Measurements from ENCODE around the gene PISD.

PISD gene

GRCh38 chr22:31625661-31626426 is 36.2 kb downstream of the PISD start:
- DNase-seq (ENCODE audit: low read depth in 2 of 2): no peak

GRCh38 chr22:31625257-31625640 is 36.8 kb downstream of the PISD start:
- no peak for DNase-seq (ENCODE audit: low read depth in 2 of 2)

- DNase-seq (ENCODE audit: low read depth in 2 of 2): no peak
Measured at GRCh38 chr22:31623592-31624304, 38.3 kb downstream of the PISD start.

DNA sequence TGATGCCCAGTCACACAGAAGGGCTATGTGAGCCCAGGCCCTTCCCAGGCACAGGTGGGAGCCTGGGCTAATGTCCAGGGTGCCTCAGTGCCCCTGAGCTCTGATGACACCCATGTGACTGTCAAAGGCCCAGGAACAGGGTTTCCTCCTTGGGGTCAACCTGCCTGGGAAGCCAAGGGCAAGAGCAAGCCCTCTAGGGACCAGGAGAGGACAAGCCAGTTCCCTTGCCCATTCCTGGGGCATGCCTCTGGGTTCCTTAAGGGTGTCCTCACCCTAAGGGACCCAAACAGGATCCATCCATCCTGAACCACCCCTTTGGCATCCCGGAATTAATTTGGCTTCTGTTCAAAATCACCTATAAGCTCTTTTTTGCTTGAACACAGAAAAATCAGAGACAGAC is 39.0 kb downstream of the PISD start:
- no peak for DNase-seq (ENCODE audit: low read depth in 2 of 2)

DNA sequence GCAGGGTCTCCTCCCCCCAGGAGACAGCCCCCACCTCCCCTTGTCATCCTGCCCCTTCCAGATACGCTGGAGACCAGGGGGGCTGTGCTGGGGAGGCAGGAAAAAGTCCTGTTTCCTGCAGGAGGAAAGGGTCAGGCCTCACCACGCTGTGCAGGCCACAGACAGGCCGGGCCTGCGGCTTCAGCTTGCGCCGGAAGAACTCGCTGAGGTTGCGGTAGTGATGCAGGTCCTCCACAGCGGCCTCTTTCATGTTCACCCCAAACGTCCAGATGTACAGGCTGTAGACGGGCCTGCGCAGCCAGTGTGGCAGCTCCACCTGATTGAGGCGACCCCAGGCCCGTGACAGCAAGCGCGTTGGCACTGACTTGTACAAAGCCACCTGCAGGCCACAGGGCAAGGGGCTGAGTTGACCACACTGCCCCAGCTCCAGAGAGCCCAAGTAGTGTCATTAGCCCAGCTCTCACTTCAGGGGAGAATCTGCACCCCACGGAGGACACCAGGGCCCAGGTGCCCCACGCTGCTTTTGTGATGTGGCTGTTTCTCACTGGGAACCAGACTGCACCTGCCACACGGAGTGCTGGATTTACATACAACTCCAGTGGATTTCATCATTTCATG is 40.4 kb downstream of the PISD start:
- DNase-seq (ENCODE audit: low read depth in 2 of 2): no peak

GRCh38 chr22:31620756-31621480 is 41.1 kb downstream of the PISD start:
- no peak for DNase-seq (ENCODE audit: low read depth in 2 of 2)

DNA sequence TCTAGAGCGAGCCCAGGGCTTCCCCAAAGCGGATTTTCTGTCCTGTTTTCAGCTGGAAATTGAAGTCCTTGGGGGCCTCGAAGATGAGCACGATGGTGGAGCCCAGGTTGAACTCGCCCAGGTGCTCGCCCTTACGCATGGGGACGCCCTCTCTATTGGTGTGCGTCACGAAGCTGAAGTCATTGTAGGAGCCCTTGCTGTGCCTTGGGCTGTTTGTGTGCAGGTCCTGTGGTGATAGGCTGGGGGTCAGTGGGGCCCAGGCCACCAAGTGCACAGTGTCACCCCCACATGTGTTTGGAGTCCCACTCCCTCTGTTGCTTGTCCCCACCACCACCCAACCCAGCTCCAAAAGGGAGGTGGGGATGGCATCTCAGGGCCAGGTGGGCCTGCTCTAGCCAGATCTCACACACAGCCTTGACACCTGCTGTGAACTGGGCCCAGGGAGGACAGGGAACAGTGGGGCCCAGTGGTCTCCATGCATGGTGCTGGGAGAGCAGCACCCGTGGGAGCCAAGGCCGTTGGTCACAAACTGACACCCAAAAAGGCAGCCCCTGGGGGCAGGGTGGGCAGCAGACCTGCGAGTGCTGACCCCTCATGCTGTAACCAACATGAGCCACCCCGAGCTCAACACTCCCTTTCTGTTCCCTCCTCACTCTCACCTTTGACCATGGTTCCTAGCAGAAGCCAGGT is 42.3 kb downstream of the PISD start:
- DNase-seq (ENCODE audit: low read depth in 2 of 2): no peak

- no peak for DNase-seq (ENCODE audit: low read depth in 2 of 2)
Measured at GRCh38 chr22:31618471-31619176, 43.4 kb downstream of the PISD start.

DNA sequence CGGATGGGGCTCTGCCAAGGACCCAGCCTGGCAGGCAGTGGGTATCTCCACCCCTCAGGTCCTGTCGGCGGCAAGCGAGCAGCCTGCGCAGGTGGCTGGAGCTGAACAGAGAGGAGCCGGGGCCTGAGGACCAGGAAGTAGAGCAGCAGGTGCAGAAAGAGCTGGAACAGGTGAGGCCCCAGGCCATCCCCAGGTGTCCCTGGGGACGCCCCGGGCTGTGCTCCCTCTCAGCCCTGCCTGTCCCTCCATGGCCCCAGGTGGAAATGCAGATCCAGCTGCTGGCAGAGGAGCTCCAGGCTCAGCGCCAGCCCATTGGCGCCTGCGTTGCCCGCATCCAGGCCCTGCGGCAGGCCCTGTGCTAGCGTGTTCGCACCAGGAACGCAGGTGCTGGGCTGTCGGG is 44.0 kb downstream of the PISD start:
- no peak for DNase-seq (ENCODE audit: low read depth in 2 of 2)

- DNase-seq (ENCODE audit: low read depth in 2 of 2): no peak
Measured at GRCh38 chr22:31616315-31616980, 45.6 kb downstream of the PISD start.

DNA sequence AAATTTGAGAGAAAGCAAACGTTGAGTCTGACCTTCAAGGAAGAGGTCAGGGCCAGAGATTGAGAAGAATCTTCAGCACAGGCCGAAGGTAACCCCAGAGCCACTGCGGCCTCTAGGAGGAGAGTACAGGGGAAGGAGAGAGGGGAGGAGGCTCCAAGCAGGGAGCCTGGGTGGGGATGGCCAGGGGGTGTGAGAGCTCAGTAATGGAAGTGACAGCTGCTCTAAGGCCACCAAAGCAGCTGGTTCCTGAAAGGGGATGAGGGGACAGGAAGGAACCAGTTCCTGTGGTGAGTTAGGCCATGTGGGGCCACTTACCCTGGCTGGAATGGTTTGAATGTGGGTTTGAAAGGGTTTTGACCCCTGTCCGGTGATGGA is 46.1 kb downstream of the PISD start:
- no peak for DNase-seq (ENCODE audit: low read depth in 2 of 2)

DNA sequence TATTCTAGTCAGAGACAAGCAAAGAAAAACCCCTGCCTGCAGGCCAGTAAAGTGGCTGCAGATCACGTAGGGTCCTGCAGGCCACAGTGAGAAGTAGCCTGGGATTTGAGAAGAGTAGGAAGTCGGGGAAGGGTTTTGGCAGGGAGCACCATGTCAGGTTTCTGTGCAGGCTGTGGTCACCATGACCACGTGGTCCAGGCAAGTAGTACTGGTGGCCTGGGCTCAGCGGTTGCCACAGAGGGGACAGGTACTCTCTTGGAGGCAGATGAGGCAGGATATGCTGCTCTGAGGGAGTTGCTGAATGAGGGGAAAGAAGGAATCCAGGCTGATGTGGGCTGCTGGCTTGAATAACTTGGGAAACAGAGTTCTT is 46.5 kb downstream of the PISD start:
- DNase-seq (ENCODE audit: low read depth in 2 of 2): no peak

GRCh38 chr22:31614781-31615490 is 47.1 kb downstream of the PISD start:
- DNase-seq (ENCODE audit: low read depth in 2 of 2): no peak

DNA sequence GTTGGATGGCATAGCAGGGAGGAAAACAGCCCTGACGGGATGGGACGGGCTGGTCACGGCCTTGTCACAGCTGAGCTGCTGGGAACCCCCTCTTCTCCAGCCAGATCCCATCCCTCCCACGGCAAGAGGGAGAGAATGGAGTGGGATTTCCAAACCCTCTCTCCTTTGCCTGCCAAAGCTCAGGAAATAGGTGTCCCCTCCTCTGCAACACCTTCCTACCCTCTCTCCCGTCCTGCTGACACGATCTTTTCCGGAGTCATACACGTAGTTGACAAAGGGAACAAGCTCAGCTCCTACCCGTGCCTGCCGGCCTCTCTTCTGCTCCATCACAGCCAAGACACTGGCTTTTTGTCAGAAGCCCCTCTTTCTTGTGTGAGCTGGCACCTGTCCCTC is 48.1 kb downstream of the PISD start:
- no peak for DNase-seq (ENCODE audit: low read depth in 2 of 2)

DNA sequence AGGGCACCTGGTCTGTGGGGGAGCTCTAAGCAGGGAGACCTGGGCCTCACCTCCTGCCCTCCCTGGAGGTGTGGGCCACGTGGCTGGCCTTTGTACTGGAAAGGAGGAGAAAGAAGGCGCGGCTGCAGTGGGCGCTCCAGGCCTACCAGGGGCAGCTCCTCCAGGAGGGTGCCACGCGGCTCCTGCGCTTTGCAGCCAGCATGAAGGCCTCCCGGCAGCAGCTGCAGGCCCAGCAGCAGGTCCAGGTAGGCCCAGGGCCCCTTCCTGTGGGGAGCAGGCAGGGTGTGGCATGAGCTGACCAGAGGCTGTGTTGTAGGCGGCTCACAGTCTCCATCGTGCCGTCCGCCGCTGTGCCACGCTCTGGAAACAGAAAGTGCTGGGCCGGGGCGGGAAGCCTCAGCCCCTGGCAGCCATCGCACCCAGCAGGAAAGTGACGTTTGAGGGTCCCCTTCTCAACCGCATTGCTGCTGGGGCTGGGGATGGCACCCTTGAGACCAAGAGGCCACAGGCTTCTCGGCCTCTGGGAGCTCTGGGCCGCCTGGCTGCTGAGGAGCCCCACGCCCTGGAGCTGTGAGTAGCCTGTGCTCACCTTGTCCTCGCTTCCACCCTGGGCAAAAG is 48.6 kb downstream of the PISD start:
- no peak for DNase-seq (ENCODE audit: low read depth in 2 of 2)

GRCh38 chr22:31612891-31613285 is 49.1 kb downstream of the PISD start:
- no peak for DNase-seq (ENCODE audit: low read depth in 2 of 2)

- DNase-seq (ENCODE audit: low read depth in 2 of 2): no peak
Measured at GRCh38 chr22:31611061-31611760, 50.8 kb downstream of the PISD start.

DNA sequence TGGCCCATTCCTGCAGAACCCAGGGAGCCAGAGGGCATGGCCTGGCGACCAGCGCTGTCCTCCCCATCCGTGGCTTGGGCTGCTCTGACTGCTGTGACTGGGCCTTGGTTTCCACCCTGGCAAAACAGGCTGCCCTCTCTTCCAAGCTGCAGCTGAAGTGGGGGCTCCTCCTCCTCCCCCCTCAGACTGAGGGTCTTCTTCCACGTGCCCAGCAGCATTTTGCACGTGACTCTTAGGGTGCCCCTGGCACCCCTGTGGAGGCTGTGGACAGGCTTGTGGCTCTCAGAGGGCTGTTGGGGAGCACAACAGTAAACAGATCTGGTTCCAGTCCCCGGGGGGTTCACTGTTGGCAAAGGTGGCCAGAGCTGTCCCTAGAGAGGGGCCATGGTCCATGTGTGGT is 51.4 kb downstream of the PISD start:
- DNase-seq (ENCODE audit: low read depth in 2 of 2): no peak

DNA sequence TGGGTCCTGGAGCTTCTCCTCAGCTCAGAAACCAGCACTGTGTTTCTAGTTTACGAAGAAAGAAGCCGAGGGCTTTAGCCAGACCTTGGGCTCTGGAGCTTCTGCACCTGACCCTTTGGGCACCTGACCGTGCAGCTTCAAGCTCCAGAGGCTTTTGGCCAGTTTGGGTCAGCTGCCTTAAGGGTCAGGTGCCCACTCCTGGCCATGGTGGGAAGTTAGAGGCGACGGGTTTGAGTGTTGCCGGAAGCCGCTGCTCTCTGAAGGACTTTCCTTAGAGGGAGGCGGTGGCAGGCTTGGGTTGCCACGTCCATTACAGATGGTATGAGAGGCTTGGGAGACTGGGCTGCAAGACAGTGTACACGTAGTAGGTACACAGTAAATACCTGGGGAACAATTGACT is 52.3 kb downstream of the PISD start:
- DNase-seq (ENCODE audit: low read depth in 2 of 2): no peak

Data from stimulated activated CD8-positive, alpha-beta memory T cell treated with anti-CD3 and anti-CD28 coated beads, Interleukin-15, amount 100 ng/mL, for 4 hours (primary cell).